NCI-H2107 (cell line): ENCODE measurements around the gene TSSC4.

ENCODE experiments used
- DNase-seq: peaks from one replicate; lab custom pipeline; 2025; lab: John Stamatoyannopoulos, UW

Gene TSSC4

DNA sequence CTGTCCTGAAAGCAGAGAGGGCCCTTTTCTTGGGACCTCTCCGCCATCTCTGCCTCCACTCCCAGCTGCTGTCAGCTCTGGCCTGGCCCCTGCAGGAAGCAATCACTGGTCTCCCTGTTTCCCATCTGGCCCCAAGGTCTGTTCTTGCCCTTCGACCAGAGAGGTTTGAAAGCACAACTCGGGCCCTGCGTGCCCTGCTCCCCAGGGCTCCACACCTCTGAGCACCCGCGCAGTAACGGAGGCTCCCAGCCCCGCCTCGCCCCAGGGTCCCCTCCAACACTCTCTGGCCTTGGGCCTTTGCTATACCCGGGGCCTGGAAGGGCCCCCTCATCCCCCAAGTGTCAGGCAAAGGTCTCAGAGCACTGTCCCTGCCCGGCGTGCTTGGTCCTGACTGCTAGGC is 31.2 kb upstream of the TSSC4 start:
- no peak for DNase-seq

DNA sequence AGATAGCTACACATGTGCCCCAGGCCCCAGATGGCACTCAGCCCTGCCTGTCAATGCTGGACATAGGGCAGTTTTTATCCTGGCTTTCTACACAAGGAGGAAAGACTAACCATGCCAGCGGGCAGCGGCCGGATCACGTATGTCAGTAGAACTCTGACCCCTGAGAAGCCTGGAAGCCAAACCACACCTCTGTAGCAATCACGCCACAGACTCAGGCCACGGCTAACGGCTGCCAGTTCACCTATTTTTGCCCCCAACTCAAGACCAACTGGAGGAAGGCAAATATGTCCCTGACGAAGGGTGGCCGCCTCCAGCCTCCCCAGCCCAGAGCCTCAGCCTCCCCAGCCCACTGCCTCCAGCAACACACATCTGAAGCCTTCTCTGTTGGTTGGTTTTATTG is 30.7 kb upstream of the TSSC4 start:
- no peak for DNase-seq

DNA sequence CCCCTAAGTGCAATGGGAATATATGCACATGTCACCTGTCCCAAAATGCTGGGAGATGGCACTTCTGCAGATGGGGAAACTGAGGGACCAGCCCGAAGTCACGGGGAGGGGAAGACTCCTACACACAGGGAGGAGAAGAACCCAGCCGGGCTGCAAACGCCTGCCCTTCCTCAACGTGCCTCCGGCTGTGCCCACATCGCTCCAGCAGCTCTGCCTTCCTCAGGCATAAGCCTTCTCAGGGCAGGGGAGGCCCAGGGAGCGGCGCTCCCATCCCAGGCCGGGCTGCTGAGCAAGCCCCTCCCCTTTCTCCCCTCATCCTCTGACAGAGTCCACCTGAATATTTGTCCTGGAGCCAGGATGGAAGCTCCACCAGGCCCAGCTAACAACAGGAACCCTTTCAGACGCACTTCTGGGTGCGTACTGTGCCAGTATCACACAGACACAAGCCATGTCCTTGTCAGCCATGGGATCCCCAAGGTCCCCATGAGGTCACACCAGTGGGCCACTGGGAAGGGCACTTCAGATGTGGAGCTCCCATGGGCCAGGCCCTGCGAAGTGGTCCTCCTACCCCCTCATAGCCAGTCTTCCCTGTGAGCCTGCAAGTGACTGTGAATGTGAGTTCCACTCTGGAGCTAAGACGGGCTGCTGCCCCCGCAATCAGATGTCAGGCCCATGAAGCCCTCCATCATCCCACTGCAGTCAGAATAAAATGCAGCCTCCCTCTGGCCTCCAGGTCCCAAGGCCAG is 25.9 kb upstream of the TSSC4 start:
- DNase-seq: no peak

DNA sequence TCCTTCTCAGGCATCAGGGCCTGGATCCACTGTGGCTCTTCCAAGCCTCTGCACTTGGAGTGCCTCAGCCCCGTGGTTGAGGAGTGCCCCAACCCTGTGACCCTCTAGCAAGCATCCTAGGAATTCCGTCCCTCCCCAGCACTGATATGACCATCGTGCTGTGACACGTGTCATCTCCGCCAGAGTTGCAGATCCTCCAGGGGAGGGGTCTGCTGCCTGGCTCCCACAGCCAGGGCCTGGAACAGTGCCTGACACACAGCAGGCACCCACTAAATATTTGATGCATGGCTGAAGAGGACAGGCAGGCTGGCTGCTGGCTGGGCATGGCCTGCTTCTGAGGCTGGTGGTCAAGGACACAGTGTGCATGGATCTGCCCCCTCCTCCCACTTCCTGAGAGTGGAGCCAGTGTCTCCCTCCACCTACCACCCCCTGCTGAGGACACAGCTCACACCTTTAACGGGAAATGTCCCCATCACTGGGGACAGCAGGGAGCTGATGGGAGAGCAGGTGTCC is 25.2 kb upstream of the TSSC4 start:
- DNase-seq: no peak

DNA sequence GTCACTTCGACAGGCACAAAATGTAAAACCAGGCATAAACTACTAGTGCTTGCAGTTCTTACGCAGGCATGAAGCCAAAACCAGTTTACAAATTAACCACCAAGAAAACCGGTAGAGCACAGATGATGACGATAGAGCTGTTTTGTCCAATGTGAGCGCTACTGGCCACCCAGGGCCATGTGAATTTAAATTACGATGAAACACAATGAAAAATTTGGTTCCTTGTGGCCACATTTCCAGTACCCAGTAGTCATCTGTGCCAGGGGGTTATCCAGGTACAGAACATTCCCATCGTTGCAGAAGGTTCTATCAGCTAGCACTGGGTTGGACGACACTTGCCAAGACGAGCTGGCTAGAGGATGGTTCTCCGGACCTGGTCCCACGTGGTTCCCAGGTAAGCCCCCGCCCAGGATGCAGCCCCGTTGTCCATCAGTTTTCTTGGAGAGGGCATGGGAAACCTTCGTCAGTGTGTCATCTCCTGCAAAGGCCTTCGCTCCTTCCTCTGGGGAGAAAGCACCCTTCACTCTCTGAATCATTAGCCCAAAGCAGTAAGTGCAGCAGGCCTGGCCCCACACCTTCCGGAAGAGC is 24.5 kb upstream of the TSSC4 start:
- no peak for DNase-seq

DNA sequence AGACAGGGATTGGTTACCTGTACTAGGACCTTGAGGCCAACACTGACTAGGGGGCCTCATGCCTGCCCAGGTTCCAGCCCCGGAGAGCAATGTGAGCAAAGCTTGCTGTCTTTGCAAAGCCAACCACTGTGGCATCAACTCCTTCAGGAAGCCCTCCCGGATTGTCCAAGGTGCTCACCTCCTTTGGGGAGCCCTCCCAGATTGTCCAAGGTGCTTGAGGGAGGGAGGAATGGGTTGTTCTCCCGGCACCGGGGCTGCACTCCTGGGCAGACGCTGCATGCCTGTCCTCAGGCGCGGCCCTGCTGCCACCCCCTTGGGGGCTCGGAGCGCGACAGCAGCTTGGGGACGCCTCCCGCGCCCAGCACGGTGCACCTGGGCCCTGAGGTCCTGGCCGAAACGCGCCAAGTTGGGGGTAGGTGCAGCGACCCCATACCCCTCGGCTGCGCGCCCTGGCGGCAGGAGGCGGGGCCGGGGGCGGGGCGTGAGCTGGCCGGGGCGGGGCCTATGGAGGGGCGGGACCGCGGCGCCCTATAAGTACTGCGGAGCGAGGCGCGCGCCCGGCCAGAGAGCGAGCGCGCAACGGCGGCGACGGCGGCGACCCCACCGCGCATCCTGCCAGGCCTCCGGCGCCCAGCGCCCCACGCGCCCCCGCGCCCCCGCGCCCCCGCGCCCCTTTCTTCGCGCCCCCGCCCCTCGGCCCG is 23.6 kb upstream of the TSSC4 start, which contains the start of gene CD81:
Gene CD81 (plus strand): TSS at position 560 of the 701 bp plus-strand sequence. CDS start 240 bp downstream, outside the sequence.
- DNase-seq: no peak

DNA sequence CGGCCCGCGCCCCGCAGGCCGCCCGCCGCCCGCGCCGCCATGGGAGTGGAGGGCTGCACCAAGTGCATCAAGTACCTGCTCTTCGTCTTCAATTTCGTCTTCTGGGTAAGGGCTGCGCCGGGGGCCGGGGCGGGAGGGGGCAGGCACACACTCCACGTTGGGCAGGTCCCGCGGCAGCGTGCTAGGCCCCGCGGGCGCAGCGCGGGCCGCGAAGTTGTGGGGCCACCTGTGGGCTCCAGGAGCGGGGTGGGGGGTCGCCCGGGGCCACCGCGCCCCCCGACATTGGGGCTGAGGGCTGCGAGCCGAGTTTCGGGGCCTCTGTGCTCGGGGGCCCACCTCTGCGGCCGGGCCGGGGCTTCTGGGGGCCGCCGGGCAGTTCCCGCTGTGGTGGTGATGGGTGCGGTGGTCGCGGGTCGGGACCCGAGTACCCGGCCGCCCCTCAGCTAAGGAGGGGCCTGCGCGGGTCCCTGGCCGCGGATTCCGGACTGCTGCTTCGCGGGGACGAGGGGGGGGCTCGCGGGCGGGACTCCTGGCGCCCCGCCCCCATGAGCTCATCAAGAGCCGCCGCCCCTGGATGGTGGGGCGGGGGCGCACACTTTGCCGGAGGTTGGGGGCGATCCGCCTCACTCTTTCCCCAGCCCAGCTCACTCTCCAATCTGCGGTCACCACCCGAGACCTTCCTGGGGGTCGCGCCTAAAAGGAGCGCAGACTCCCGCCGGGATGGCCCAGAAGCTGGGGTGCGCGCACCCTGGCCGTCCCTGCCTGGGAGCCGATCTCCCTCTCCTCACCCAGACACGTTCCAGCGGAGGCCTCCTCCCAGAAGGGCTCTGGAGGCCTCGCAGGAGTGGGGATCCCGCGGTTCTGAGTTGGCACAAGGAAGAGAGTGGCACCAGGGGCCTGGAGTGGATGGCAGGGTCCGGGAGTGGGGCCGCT is 22.8 kb upstream of the TSSC4 start:
- no peak for DNase-seq

DNA sequence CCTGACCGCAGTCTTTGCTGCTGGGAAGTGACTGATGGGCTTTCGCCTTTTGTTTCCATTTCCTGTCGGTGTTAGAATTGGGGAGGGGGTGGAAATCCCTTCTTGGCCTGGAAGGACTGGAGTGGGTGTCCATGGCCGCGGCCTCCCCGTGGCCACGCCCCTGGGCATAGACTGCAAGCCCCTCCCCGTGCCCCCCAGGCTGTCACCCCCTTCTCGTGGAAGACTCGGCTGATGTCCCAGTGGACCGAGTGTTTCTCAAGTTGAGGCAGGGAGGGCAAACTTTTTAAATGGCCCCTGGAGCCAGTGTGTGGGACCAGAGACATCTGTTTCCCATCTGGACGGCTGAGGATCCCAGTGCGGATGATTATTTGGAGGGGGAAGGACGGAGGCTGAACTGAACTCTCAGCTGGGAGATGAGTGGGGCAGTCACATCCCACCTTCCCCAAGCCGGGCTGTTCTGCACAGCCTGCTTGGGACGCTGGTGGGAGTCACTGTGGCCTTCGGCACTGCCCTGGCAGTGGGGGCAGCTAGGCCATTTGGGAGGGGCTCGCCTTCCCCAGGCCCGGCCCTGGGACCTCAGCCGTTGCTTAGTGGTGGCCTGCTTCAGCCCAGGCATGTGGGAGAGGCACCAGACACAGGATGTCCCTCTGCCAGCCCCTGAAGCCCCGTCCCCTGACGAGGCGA is 21.9 kb upstream of the TSSC4 start:
- DNase-seq: no peak

DNA sequence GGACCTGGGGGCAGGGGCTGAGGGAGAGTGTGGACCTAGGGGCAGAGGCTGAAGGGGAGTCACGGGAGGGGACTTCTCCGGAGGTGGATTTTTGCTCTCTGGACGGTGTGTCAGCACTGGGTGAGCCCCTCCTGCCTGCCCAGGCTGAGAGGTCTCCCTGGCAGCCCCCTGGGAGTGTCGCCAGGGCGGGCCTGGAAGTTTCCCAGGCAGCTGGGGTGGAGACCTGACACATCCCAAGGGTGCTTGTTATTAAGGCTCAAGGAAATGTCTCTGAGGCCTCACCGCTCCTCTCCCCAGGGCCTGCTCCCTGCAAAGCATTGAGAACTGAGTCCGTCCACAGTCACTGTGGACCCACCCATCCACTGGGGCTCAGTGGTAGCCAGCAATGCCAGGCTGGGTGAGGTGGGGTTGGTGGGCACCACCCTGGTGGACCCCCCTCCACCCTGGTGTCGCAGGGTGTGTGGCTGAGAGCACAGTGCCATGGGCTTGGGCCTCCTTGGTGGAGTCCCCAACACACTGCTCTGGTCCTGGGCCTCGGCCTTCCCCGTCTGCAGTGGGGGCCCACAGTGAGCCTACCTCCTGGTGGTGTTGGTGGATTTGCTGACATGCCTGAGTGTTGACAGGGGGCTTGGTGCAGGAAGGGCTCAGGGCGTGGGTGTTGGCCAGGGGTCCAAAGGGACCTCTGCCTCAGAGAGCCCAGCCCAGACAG is 20.9 kb upstream of the TSSC4 start:
- DNase-seq: no peak

DNA sequence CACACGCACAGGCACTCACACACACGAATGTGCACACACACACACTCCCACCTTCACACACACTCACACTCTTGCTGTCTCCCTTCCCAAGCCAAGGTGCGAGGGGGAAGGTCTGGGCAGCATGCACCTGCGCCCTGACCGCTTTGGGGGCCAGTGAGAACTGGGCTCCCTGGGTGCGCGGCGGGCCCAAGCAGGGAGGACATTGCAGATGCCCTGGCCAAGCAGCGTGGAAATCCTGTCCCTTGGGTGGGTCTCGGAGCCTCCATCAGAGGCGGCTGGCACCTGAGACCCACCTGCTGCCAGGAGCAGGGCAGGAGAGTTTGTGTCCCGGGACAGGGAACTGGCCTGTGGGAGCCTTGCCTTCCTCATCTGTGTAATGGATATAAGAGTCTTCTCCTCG is 20.2 kb upstream of the TSSC4 start:
- no peak for DNase-seq

DNA sequence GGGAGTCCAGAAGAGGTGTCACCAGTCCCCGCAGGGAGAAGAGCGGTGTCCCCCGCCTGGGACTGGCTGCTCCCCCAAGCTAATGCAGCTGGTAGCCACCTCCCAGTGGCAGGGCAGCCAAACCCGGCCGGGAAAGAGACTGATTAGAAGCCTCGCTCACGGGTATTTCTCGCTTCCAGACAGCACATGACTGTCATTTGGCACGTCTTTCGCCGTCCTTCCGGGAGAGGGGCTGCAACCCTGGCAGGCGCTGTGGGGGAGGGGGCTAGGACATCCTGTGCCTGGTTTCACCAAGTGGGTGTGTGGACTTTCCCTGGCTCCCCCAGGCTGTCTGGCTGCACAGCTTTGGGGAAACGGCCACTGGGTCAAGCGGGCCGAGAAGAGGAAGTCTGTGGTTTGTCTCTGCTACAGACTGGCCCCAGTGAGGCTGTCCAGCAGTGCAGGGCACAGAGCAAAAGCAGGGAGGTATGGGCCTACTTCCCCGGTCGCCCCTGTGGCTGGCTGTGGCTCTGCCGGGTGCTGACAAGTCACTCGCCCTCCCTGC is 19.7 kb upstream of the TSSC4 start:
- no peak for DNase-seq

DNA sequence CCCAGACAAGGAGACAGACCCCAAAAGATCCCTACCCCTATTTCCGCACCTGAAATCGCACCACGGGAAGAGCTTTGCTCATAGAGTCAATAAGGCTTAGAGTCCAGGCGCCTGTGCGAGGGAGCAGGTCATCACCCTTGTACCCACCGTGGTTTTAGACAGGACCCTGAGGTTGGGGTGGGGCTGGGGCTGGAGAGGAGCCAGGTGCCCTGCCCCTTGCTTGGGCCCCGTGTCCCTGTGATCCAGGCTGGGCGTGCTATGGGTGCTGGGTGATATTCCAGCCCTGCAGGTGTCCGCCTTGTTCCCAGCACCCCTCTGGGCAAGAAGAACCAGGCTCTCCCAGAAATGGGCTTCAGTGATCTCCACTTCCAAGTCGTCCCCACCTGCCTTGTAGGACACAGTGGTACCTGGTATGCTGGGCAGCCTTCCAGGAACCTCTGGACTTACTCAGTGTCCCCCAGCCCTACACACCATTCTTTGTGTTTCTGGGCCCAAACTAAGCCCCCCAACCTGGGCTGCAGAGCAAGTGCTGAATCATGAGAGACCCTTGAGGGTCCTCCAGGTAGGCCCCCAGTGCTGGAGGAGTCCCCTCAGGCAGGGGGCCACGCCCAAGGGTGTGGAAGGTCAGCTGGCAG is 18.9 kb upstream of the TSSC4 start:
- DNase-seq: no peak

DNA sequence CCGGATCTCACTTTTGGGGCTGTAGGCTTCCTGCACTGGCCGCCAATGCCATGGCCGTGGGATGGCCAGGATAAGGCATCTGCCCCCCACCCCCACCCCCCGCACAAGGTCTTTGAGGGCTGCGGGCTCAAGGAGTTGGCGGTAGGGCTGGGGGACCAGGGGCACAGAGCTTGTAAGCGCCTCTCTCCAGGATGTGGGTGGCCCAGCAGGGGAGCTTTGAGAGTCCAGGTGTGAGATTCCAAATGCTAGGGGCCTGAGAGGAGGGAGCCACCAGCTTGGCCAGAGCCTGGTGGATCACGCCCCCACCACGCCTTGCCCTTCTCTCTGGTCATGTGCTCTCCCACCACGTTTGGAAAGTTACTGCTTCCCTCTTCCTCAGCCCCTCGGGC is 18.4 kb upstream of the TSSC4 start:
- no peak for DNase-seq

DNA sequence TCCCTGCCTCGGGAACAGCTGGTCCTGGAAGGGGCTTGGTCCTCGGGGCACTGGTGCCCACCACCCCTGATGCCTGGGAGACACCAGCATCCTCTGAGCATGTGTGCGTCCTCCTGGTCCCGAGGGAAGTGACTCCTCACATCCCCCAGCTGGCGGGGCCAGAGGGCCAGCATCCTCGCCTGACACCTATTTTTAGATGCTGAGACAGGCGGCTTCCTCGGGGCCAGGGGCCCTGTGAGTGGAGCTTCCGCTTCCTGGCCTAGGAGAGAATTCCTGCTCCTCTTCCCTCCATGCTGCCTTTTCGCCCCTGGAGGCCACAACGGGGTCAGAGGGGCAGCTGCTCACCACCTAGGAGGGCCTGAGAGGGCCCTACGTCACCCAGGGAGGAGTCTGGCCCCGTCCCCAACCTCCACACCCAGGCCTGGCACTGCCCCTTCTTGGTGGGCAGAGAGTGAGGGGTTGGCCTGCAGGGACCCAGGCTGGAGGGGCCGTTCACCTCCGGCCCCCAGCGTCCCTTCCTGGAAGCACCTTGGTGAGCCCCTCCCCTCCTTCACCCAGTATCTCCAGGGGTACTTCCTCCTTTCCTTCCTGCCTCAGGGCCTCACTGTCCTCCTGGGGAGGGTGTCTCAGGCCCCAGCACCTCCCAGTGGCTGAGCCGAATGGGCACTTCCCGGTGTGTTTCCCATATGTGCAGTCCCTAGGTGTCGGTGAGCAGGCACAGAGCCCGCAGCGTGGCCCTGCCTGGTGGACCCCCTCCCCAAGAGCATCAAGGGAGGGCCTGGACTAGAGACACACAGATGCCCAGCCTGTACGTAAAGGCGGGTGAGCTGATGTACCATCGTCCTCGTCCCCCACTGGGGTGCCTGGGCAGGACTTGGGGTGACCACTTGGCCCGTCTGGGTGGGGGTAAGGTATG is 17.4 kb upstream of the TSSC4 start:
- no peak for DNase-seq

DNA sequence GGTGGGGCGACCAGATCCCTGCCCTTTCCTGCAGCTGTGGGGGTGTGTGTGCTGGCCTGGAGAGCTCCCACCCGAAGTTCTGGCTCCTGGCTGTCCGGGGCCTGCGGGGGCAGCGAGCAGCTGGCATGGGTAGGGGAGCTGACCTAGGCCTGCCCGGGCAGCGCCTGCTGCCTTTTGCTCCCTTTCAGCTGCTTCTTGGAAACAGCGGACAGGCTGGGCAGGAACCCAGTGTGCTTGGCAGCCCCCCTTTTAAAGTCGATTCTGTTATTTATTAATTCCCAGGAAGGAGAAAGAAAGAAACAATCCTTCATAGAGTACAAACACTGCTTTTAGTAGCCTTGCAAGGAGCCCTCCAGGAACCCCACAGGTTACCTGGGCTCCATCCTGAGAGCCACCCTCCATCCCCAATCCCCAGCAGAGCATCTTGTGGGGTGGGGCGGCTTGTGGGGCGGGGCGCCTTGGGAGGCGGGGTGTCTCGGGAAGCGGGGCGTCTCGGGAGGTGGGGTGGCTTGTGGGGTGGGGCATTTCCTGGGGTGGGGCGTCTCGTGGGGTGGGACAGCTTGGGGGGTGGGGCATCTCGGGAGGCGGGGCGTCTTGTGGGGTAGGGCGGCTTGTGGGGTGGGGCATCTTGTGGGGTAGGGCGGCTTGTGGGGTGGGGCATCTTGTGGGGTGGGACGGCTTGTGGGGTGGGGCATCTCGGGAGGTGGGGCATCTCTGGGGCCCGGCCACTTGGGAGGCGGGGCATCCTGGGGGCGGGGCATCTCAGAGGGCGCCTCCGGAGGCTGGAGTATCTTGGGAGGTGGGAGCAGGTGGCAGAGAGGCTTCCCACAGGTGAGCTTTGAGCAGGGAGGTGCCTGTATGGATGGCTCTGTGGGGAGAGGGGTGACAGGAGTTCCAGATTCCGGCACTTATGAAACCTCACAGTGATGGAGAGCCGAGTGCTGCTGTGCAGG is 16.4 kb upstream of the TSSC4 start:
- no peak for DNase-seq

DNA sequence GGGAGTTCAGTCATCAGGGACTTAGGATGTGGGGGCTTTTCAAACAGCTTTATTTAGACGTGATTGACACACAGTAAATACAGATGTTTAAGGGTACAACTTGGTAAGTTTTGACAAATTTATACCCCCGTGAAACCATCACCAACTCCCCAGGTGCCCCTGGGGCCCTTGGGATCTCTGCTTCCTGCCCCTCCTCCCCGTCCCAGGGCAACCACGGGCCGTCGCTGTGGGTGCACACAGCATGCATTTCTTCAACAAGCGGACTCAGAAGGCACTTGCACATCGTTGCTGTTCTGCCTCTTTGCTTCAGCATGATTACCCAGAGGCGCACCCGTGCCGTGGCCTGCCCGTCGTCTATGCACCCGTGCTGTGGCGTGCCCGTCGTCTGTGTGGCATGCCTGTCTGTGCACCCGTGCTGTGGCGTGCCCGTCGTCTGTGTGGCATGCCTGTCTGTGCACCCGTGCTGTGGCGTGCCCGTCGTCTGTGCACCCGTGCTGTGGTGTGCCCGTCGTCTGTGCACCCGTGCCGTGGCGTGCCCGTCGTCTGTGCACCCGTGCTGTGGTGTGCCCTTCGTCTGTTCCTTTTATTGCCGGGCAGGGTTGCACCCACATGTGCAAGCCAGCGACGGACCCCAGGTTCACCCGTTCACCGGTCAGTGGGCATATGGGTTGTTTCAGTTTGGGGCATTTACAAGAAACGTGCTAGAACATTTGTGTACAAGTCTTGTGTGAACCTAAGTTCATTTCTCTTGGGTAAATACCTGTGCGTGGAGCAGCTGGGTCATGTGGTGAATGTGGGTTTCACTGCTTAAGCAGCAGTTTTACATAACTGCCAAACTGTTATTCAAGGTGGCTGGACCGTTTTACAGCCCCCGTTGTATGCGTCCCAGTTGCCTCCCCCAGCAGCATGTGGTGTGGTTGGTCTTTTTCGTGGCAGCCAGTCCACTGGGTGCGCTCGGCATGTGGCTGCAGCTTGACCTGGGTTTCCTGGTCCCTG is 15.1 kb upstream of the TSSC4 start:
- no peak for DNase-seq
